ENCODE data around the gene KCNQ1.
A peak's percentile ranks its signal among the peaks of the same experiment; 100 is the strongest.

The KCNQ1 gene

GRCh38 chr11:2570211-2570811 is 125.5 kb downstream of the KCNQ1 start:
- DNase-seq (ENCODE audit: low read depth): no peak
- H3K4me3 ChIP-seq (ENCODE audit: low read depth, low read length): no peak overlapping the region

- DNase-seq (ENCODE audit: low read depth): no peak
- H3K4me3 ChIP-seq (ENCODE audit: low read depth, low read length): no peak overlapping the region
These were observed 126.2 kb downstream of the KCNQ1 start for GRCh38 chr11:2570841-2571597.

DNA sequence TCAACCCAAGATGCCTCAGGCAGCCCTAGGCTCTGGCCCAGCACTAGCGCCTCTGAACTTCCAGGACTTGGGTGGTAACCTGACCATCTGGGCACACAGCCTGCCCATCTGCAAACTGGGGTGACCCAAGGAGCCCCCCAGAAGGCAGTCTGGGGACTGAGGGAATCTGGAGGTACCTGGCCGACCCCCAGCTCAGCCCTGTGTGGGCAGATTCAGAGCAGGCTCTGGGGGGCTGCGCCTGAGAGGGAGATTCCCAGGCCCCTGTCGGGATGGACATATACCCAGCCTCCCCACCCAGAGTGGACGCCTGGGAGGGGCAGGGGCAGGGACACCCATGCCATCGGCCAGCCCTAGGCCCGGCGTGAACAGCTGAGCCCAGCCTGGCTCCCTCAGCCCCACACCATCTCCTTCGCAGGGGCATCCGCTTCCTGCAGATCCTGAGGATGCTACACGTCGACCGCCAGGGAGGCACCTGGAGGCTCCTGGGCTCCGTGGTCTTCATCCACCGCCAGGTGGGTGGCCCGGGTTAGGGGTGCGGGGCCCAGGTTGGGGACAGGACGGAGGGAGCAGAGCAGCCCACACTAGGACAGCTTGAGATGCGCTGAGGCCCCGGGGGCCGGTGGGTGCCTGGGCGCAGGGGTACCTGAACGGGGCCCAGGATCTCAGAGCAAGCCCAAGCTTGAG is 126.9 kb downstream of the KCNQ1 start:
- no peak for DNase-seq (ENCODE audit: low read depth)
- H3K4me3 ChIP-seq (ENCODE audit: low read depth, low read length): no peak overlapping the region

DNA sequence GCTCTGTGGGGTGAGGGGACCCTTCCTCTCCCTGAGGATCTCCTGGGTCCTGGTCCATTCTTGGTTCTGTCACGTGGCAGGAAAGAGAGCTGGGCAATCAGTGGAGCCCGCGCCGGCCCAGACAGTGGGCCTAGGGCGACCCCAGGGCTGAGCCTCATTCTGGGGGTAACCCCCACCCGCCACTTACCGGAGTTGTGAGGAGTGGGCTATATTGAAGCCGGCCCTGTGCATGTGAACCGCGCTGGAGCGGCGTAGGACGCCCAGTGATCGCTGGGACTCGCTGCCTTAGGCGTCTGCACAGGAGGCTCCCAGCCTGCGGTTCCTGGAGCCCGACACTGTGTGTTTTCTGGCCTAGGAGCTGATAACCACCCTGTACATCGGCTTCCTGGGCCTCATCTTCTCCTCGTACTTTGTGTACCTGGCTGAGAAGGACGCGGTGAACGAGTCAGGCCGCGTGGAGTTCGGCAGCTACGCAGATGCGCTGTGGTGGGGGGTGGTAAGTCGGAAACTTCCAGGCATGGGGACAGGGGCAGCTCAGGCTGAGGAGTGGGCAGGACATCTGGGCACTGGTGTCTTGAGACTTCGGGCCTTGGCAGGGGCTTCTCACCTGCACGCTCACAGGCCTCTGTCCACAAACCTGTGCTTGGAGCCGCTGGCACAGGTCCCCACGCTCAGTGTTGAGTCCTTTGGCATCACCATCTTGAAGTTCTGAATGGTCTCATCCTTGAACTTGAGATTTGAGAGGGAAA is 127.9 kb downstream of the KCNQ1 start:
- DNase-seq (ENCODE audit: low read depth): no peak

DNA sequence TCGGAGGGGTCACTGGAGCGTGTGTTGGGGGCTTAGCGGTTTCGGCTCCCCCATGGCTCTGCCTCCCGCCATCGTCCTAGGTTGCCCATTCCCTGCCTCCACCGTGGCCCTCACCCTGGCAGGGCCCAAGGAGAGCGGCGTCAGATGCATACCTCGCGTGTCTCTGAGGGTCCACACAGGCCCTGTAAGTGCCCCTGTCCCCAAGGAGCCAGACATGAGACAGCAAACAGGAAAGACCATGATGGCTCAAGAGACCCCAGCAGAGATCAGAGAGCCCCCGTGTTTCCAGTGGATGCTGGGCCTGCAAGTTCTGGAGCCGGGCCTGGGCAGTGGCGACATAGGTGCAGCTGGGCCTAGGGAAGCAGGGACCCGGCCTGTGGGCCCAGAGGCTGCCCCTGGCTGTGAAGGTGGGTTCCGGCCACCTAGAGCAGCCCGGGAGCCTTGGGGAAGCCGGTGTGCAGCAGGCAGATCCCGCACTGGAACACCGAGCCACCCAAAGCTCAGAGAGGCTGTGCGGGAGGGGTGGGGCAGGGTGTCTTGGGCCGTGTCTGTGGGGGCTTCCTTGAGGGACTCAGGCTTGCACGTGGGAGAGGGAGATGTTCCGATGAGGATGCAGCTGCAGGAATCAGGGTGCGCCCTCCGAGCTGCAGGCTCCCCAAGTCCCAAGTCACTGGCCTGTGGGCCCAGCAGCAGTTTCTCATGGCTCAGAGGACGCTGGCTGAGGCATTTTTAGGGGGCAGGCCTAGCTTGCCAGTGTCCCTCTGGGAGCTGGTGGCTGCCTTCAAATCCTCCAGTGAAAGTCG is 128.6 kb downstream of the KCNQ1 start:
- no peak overlapping the region for H3K4me3 ChIP-seq (ENCODE audit: low read depth, low read length)
- no peak for DNase-seq (ENCODE audit: low read depth)

More for the DNA sequence above, 127.9 kb downstream of the KCNQ1 start:
- H3K4me3 ChIP-seq (ENCODE audit: low read depth, low read length): no peak overlapping the region

GRCh38 chr11:2574043-2574552 is 129.3 kb downstream of the KCNQ1 start:
- H3K4me3 ChIP-seq (ENCODE audit: low read depth, low read length): no peak overlapping the region
- DNase-seq (ENCODE audit: low read depth): no peak

DNA sequence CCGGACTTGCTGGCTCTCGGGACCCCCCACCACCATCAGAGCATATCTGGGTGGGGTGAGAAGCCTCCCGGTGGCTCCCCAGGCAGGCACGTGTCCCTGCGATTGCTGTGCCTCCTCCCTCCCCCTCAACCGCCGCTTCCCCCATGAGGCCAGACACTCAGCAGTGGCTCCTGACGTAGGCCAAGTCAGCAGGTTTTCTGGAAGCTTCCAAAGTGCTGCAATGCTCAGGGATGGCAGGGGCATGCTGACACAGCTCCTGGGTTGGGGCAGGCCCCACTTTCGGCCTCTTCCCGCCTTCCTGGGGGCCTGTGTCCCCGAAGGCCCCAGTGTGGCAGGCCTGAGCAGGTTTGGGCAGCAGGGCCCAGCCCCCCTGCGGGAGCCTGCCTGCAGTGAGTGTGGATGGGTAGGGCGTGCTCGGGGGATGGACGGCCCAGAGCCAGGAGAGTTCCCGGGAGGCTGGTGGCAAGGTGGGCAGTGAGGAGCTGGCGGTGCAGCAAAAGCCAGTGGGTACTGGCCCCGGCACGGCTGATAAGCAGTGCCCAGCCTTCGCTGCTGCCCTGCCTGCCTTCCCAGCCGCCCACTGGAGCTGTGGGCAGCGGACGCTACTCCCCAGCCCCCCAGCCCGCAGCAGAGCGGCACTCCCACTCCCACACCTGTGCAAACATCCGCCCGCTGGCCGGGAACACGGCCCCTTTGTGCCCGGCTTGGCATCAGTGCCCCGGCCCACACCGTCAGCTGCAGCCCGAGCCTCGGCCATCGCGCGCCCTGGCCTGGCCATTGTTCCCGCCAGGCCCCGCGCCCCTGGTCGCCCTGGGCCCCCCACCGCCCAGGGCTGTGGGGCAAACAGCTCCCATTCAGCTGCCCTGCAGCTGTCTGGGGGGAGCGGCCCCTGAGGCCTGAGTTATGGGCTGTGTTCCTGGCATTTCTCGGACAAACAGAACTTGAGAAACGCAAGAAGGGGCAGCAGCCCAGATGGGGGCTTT is 130.0 kb downstream of the KCNQ1 start:
- H3K4me3 ChIP-seq (ENCODE audit: low read depth, low read length): no peak overlapping the region
- peak; percentile 11 for DNase-seq (ENCODE audit: low read depth)

DNA sequence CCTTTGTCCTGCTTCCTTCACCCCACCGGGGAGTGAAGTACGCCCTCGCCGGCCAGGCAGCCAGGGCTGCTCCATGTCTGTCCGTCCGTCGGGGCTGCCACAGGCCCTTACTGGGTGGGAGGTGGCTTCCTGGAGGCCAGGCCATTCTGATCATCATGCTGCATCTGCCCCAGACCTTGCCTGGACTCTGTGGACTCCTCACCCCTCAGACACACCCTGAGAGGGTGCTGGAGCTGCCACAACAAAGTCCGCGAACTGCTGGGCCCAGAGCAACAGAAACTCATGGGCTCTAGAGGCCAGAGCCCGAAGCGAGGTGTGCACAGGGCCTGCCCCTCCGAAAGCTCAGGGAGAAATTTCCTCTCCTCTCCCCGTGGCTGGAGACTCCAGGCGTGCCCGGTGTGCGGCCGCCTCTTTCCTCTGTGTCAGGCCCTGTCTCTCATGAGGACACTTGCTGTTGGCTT is 130.8 kb downstream of the KCNQ1 start:
- DNase-seq (ENCODE audit: low read depth): no peak
- no peak overlapping the region for H3K4me3 ChIP-seq (ENCODE audit: low read depth, low read length)

DNA sequence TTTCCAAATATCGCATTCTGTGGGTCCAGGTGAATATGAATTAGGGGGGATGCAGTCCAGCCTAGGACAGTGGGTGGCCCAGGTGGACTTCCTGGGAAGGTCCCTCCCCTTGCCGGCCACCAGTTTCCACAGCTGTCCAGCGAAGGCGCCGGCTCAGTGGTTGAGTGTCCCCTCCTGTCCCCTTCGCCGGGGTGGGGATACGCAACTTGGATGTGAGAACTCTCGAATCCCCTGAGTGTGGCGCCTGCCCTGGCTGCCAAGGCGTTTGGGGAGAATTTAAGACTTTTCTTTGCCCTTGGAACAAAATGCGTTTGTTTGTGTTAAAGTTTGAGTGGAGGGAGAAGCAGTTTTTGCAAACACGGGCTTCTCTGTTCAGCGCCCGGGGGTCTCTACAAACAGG is 131.3 kb downstream of the KCNQ1 start:
- no peak for DNase-seq (ENCODE audit: low read depth)
- H3K4me3 ChIP-seq (ENCODE audit: low read depth, low read length): no peak overlapping the region

DNA sequence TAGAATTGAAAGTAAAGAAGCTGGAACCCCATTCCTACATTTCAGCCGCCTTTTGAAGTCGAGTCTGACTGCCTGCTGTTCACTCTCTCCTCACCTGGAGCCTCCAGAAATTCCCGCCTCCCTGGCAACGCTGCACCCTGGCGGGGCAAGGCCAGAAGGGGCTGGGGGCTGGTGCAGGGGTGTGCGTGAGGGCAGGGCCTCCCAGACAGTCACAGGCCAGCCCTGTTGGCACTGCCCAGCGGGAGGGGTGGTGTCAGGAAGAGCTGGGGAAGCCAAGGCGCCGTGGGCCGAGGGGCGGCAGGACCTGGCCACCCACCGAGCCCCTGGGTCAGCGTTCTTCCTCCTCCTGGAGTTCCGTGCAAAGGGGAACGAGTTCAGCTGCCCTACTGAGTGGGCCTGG is 131.7 kb downstream of the KCNQ1 start:
- no peak for DNase-seq (ENCODE audit: low read depth)
- no peak overlapping the region for H3K4me3 ChIP-seq (ENCODE audit: low read depth, low read length)

- no peak overlapping the region for H3K4me3 ChIP-seq (ENCODE audit: low read depth, low read length)
- no peak for DNase-seq (ENCODE audit: low read depth)
These were observed 132.5 kb downstream of the KCNQ1 start for GRCh38 chr11:2577031-2577990.

DNA sequence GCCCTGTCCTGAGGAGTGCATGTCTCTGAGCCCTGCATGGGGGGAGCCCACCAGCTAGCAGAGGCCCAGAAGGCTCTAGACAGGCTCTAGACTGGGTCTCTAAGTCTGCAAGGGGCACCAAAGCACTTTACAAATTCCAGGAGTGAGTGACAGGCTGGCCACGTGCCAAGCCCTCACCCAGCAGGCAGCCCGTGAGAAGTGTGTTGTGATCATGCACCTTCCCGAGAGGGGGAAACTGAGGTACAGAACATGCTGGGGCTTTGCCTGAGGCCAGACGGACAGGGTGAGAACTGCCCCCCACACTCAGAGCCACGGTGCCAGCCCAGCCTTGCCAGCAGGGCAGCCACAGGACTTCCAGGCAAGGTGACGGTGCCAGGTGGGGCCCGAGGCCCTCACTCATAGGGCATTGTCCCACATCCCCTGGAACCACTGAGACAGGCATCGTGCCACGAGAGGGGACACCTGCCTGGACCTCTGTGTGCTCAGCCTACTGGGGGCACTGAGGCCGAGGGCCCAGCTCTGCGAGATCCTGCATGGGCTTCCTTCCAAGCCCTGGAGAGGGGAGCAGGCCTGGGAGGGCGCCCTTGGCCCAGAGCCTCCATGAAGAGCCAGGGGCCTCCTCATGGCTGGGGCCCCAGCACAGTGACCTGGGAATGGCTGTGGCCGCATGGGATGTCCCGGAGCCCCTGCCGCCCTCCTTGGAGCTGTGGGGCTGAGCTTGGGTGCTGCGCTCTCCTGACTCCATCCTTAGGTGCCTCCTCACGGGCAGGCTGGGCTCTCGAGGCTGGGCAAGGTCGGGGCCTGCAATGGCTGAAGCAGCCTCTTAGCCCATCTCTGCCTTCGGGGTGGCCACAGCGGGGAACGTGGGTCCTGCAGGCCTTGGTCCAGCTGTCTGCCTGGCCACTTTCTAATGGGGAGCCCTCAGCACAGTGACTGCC is 133.5 kb downstream of the KCNQ1 start:
- no peak for DNase-seq (ENCODE audit: low read depth)
- H3K4me3 ChIP-seq (ENCODE audit: low read depth, low read length): no peak overlapping the region

DNA sequence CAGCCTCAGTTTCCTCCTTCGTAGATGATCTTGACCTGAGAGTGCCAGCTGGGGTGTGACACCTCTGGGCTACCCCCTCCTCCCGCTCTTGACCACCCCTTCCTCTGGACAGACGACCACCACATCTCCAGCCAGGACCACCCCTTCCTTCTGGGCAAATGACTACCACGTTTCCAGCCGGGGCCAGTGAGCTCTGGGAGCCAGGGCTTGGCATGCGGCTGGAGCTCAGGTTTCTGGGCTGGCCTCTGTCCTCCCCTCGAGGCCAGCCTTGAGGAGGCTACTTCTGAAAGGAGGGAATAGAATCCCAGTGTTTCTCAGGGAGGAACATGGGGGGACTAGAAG is 134.1 kb downstream of the KCNQ1 start:
- DNase-seq (ENCODE audit: low read depth): no peak
- H3K4me3 ChIP-seq (ENCODE audit: low read depth, low read length): no peak overlapping the region

GRCh38 chr11:2579315-2580060 is 134.7 kb downstream of the KCNQ1 start:
- DNase-seq (ENCODE audit: low read depth): no peak
- H3K4me3 ChIP-seq (ENCODE audit: low read depth, low read length): no peak overlapping the region

GRCh38 chr11:2580061-2580421 is 135.2 kb downstream of the KCNQ1 start:
- no peak for DNase-seq (ENCODE audit: low read depth)
- no peak overlapping the region for H3K4me3 ChIP-seq (ENCODE audit: low read depth, low read length)

Data from skeletal muscle cell (primary cell).